ENCODE data around the gene NOTO.
A peak's percentile ranks its signal among the peaks of the same experiment; 100 is the strongest.
"Not testable (repeated sequence)": the region's sequence is repeated elsewhere in the genome, so short reads cannot be mapped to it uniquely, and the experiment has no call there.

Gene NOTO, protein sequence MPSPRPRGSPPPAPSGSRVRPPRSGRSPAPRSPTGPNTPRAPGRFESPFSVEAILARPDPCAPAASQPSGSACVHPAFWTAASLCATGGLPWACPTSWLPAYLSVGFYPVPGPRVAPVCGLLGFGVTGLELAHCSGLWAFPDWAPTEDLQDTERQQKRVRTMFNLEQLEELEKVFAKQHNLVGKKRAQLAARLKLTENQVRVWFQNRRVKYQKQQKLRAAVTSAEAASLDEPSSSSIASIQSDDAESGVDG

GRCh38 chr2:73202156-73203054 is at the start of gene NOTO:
TSS of gene NOTO (plus strand) at chr2:73202574. CDS start at chr2:73202667, 93 bp downstream.
- peak within 1 kb of the TSS; percentile 16 for H3K4me3 ChIP-seq (ENCODE audit: low read depth, low read length)
- TF ChIP-seq CTCF (IDR thresholded peaks at IDR 0.05; ENCODE audit: insufficient read depth, low read length, missing control alignments): no peak
- ChIA-PET POLR2A (no interaction called here), CTCF (interaction anchor here (1.4 to 4.1 kb wide), 3 partner anchors 10 to 309 kb away, joined by 6 to 28 read pairs (median 11); no protein-coding TSS in a partner anchor)
- DNase-seq (ENCODE audit: low read depth, low spot score): no peak

DNA sequence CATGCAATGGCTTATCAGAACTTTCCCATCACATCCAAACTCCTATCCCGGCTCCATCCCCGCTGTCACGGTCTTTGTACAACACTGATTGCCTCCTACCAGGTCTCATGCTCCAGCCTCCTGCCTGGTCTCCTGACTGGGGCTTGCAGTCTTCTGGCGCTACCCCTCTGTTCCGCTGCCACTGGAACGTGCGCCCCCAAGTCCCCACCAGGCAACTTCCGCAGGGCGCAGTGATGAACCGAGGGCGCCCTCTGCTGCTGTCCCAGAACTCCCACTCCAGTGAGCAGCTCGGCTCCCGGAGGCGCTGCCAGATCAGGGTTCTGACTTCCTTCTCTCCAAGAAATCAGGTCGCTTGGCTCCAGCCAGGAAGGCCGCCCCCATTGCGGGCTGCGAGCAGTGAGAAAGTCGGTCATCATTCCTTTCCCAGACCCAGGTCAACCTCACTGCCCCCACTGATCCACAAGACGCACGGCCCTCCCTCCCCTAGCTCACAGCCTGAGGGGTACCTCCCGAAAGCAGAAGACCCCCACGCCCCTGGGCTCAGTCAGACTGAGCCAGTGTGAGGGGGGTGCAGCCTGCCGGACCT is 45.7 kb upstream of the NOTO start:
- DNase-seq (ENCODE audit: low read depth, low spot score): no peak
- CTCF ChIA-PET: interaction anchor here (0.6 to 11.2 kb wide), 49 partner anchors 8 to 273 kb away, joined by 3 to 502 read pairs (median 6); partner anchors contain the start of genes EMX1, RAB11FIP5, SFXN5 and SPR
- peak overlapping the region; percentile 44 for H3K4me3 ChIP-seq (ENCODE audit: low read depth, low read length)
- POLR2A ChIA-PET: interaction anchor here (1.5 kb wide), 1 partner anchor 67 kb away, joined by 4 read pairs; no protein-coding TSS in a partner anchor
- peak; percentile 96 for TF ChIP-seq CTCF (IDR thresholded peaks at IDR 0.05; ENCODE audit: insufficient read depth, low read length, missing control alignments)

- POLR2A ChIA-PET: no interaction called here
- TF ChIP-seq CTCF (IDR thresholded peaks at IDR 0.05; ENCODE audit: insufficient read depth, low read length, missing control alignments): no peak
- no peak for DNase-seq (ENCODE audit: low read depth, low spot score)
Observed at GRCh38 chr2:73162856-73163391, 39.5 kb upstream of the NOTO start.

GRCh38 chr2:73163483-73164367 is 38.6 kb upstream of the NOTO start:
- no peak for DNase-seq (ENCODE audit: low read depth, low spot score)
- H3K4me3 ChIP-seq (ENCODE audit: low read depth, low read length): no peak overlapping the region
- ChIA-PET CTCF (interaction anchor here (0.5 to 11.2 kb wide), 32 partner anchors 8 to 1629 kb away, joined by 3 to 294 read pairs (median 5); partner anchors contain the start of genes SMYD5 and SPR), POLR2A (no interaction called here)
- peak; percentile 87 for TF ChIP-seq CTCF (IDR thresholded peaks at IDR 0.05; ENCODE audit: insufficient read depth, low read length, missing control alignments)

More at GRCh38 chr2:73162856-73163391, 39.5 kb upstream of the NOTO start:
- H3K4me3 ChIP-seq (ENCODE audit: low read depth, low read length): no peak overlapping the region
- CTCF ChIA-PET: interaction anchor here (0.5 to 11.2 kb wide), 26 partner anchors 12 to 1629 kb away, joined by 3 to 502 read pairs (median 5); partner anchors contain the start of genes SMYD5 and SPR

DNA sequence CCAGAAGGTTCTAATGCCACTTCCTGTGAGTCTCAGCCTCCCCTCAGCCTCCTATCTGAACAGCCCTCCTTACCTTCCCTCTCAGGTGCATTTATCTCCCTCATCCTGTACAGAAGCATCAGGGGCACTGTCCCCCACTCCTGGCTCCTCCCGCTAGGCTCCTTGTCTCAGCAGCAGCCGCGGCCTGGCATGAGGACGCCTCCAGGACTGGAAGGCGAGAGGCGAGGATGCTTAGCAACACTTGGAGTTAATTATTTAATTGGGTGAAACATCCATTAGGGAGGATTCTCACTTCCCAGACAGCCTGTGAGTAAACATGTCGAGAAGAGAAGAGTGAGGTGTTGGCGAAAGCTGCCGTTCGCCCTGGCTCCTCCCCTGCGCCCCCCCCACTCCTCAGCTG is 36.4 kb upstream of the NOTO start:
- DNase-seq (ENCODE audit: low read depth, low spot score); H3K4me3 ChIP-seq (ENCODE audit: low read depth, low read length); POLR2A ChIA-PET: not testable (repeated sequence)
- CTCF ChIA-PET: interaction anchor here (1.1 kb wide), 1 partner anchor 273 kb away, joined by 6 read pairs; no protein-coding TSS in a partner anchor

- DNase-seq (ENCODE audit: low read depth, low spot score); H3K4me3 ChIP-seq (ENCODE audit: low read depth, low read length); POLR2A ChIA-PET: not testable (repeated sequence)
- CTCF ChIA-PET: interaction anchor here (1.1 kb wide), 1 partner anchor 274 kb away, joined by 6 read pairs; no protein-coding TSS in a partner anchor
Observed at GRCh38 chr2:73166813-73167212, 35.6 kb upstream of the NOTO start.

DNA sequence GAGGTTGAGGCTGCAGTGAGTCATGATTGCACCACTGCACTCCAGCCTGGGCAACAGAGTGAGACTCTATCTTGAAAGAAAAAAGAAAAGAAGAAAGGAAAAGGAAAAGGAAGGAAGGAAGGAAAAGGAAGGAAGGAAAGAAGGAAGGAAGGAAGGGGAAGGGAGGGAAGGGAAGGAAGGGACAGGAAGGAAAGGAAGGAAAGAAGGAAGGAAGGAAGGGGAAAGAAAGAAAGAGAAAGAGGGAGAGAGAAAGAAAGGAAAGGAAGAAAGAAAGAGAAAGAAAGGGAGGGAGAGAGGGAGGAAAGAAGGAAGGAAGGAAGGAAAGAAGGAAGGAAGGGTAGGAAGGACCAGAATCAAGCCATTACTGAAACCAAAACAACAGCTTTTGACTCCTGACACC is 34.0 kb upstream of the NOTO start:
- DNase-seq (ENCODE audit: low read depth, low spot score); POLR2A ChIA-PET; H3K4me3 ChIP-seq (ENCODE audit: low read depth, low read length): not testable (repeated sequence)
- CTCF ChIA-PET: interaction anchor here (1.2 kb wide), 2 partner anchors 9 to 275 kb away, joined by 3 to 6 read pairs; no protein-coding TSS in a partner anchor

- H3K4me3 ChIP-seq (ENCODE audit: low read depth, low read length); DNase-seq (ENCODE audit: low read depth, low spot score); POLR2A ChIA-PET; CTCF ChIA-PET: not testable (repeated sequence)
Observed at GRCh38 chr2:73170341-73170740, 32.0 kb upstream of the NOTO start.
